Measurements from ENCODE around the gene RAPGEF4. TPM values are rescaled to one million over a fixed set of nuclear protein-coding genes. Genes with fewer than 3 reads are reported as not detected.

Gene RAPGEF4
- 0.53 and 2.2 TPM in 2 replicates for total RNA-seq (2014; rRNA removed; shearing (Covaris generic))

DNA sequence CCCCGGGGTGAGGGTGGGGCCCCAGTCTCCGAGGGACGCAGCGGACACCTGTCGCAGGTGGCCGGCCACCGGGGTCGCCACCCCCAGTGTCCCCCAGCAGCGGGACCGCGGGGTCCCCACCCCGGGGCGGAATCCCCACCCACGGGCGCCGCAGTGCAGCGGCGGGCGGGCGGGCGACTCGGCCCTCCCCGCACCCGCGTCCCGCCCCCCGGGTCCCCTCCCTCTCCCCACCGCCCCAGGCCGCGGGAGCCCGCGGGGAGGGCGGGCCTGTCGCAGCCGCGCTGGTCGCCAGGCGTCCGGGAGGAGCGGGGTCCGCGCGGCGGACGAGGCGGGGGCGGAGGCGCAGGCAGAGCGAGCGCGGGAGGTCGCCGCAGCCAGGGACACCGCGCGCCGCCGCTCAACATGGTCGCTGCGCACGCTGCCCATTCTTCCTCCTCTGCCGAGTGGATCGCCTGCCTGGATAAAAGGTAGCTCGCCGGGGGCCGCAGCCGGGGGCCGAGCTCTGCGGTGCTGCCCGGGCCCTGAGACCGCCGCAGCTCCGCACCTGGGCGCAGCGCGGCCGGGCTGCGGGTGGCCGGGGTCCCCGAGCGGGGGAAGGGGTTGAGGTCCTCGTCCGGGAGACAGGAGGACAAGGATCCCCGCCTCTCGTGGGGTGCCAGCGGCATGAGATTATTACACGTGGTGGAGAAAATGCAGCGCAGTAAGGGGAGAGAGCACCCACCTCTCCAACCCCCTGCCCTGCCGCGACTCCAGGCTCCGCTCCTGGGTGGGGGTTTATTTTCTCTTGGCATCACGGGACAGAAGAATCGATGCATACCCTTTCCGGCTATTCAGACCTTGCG is at the start of gene RAPGEF4:
TSS of gene RAPGEF4 (plus strand) at position 264 of the 842 bp plus-strand sequence. CDS start at position 403, 139 bp downstream.

DNA sequence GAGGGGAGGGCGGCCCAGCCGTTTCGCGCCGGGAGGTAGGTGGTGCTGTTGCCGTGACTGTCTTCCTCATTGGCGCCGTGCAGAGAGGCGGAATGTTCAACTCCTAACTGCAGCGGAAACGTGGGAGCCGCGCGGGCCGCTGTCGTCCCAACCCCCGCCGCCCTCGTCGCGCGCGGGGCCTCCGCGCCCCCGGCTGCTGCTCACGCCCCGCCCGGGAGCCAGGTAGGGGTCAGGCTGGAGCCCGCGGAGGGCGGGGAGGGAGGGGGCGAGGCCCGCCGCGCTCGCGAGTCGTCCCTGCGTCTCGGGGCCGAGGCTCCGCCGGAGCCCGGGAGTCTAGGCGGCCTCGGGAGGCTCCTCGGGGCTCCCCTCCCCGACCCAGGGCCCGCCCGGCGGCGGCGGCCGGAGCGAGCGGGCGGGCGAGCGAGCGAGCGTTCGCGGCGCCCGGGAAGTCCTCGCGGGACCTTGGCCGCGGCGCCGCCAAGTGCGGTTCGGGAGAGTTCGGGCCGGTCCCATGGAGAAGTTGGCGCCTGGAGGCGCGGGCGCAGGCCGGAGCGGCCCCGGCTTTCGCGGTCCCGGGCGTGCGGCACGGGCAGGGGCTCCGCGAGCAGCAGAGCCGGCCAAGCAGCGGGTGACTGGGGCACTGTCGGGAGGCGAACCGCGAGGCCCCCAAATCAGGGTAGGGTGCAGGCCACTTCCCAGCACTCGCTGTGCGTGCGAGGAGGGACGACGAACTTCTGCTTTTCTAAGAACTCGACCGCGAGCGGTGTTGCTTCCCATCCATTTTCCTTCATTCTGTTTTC is 340.3 kb downstream of the RAPGEF4 start, which contains the start of gene MAP3K20:
TSS of gene MAP3K20 (plus strand) at position 66 of the 800 bp plus-strand sequence. CDS start 15,186 bp downstream, outside the sequence.

Small RNA genes lying within 50 kb of the gene (small RNA-seq; reads per million reads assigned to genes)
- gene RF01210, result not detected

Other genes with a start within 250 kb of the RAPGEF4 start
- gene PDK1, start 179.8 kb upstream of the RAPGEF4 start, total RNA-seq (2014; rRNA removed; shearing (Covaris generic)), result 19.2 and 22.3 TPM in 2 replicates